OCI-LY3 (cell line): ENCODE data around the gene RLN1.

Source experiments
- EZH2phosphoT487 ChIP-seq: fragments of 200-600 bp; shearing (Covaris generic); IDR thresholded peaks from 2 replicates; pipeline ENCODE4 v1.6.1; 2018; ENCODE audit warnings: antibody characterized with exemption, mixed run types, low read depth
- TF ChIP-seq, protein P1 (sequence below): fragments of 200-600, 300-600 bp; sonication (generic); IDR thresholded peaks from 2 replicates; pipeline ENCODE4 v1.5.1; 2014; ENCODE audit warnings: antibody characterized with exemption, low read length, low read depth

DNA sequence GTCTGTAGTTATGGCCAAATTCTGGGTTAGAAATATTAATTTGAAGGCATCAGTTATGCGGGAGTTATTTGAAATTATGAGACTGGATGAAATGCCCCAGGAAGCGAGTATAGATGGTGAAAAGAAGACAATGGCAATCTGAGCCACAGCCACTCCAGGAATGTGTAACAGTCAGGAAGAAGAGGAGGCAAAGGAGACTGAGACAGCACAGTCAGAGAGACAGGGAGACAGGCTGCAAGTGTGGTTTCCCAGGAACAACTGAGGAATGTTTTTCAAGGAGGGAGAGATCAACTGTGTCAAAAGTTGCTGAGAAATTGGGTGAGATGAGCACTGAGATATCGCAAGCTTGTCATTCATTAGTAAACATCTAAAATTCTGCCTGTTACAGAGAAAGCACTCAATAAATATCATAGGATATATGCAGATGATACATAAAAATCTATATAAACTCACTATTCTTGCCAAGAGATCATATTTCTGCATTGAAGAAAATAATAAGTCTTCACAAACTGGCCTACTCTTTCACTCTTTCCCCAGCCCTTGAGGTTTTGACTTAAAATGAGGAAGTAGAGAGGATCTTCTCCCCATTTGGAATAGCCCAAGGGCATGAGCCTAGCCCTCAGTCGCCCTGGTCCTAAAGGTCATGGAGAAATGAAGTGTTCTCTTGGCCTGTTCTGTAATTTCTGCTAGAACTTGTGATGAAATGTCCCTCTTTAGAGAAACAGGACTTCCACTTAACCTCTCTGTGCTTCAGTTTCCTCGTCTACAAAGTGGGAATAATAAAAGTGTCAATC lies 48.5 kb upstream of the RLN1 start:
- TF ChIP-seq, protein P1, sequence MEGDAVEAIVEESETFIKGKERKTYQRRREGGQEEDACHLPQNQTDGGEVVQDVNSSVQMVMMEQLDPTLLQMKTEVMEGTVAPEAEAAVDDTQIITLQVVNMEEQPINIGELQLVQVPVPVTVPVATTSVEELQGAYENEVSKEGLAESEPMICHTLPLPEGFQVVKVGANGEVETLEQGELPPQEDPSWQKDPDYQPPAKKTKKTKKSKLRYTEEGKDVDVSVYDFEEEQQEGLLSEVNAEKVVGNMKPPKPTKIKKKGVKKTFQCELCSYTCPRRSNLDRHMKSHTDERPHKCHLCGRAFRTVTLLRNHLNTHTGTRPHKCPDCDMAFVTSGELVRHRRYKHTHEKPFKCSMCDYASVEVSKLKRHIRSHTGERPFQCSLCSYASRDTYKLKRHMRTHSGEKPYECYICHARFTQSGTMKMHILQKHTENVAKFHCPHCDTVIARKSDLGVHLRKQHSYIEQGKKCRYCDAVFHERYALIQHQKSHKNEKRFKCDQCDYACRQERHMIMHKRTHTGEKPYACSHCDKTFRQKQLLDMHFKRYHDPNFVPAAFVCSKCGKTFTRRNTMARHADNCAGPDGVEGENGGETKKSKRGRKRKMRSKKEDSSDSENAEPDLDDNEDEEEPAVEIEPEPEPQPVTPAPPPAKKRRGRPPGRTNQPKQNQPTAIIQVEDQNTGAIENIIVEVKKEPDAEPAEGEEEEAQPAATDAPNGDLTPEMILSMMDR = no peak
- no peak for TF ChIP-seq EZH2phosphoT487
